Neural progenitor cell (in vitro differentiated cells): Measurements from ENCODE around the gene PACS1. TPM values are rescaled to one million over a fixed set of nuclear protein-coding genes. Genes with fewer than 3 reads are reported as not detected.

Source experiments
- DNase-seq: peaks from one replicate; pipeline ENCODE4 v3.0.0-alpha.2; 2016; ENCODE audit warnings: low spot score
- H2AFZ ChIP-seq: fragments of 200-600 bp; sonication (generic); replicated peaks from 2 replicates; pipeline ENCODE4 v1.6.1; 2016; ENCODE audit warnings: antibody characterized with exemption
- H3F3A ChIP-seq: fragments of 200-600 bp; sonication (generic); 2 replicates; pipeline ENCODE4 v1.6.1; 2016; ENCODE audit warnings: antibody characterized with exemption, low read depth
- H3K27ac ChIP-seq: fragments of 200-600 bp; sonication (generic); 2 replicates; pipeline ENCODE4 v1.5.1; 2016; ENCODE audit warnings: mild to moderate bottlenecking
- H3K27me3 ChIP-seq: fragments of 200-600 bp; sonication (generic); 2 replicates; pipeline ENCODE4 v1.6.1; 2016; ENCODE audit warnings: mild to moderate bottlenecking, moderate library complexity
- H3K36me3 ChIP-seq: fragments of 200-600 bp; sonication (generic); 2 replicates; pipeline ENCODE4 v1.5.1; 2016
- H3K4me1 ChIP-seq: fragments of 200-600 bp; sonication (generic); 2 replicates; pipeline ENCODE4 v1.6.1; 2016; ENCODE audit warnings: mixed run types
- H3K4me2 ChIP-seq: fragments of 200-600 bp; sonication (generic); 2 replicates; pipeline ENCODE4 v1.6.1; 2016
- H3K4me3 ChIP-seq: fragments of 200-600 bp; sonication (generic); 2 replicates; pipeline ENCODE4 v1.5.1; 2016
- H3K79me2 ChIP-seq: fragments of 200-600 bp; sonication (generic); 2 replicates; pipeline ENCODE4 v1.6.1; 2016; ENCODE audit warnings: low read depth
- H3K9ac ChIP-seq: fragments of 200-600 bp; sonication (generic); 2 replicates; pipeline ENCODE4 v1.6.1; 2016
- H3K9me3 ChIP-seq: fragments of 200-600 bp; sonication (generic); 2 replicates; pipeline ENCODE4 v1.5.1; 2016; ENCODE audit warnings: low read depth
- H4K20me1 ChIP-seq: fragments of 200-600 bp; sonication (generic); 2 replicates; pipeline ENCODE4 v1.6.1; 2016; ENCODE audit warnings: low read depth
- H3K27ac Mint-ChIP-seq: 3 replicates; pipeline ENCODE4 v1.8.0; 2021; ENCODE audit warnings: mixed read lengths
- H3K27me3 Mint-ChIP-seq: 2 replicates; pipeline ENCODE4 v1.8.0; 2022; ENCODE audit warnings: low read depth, mild to moderate bottlenecking, inconsistent platforms, moderate library complexity, mixed read lengths; ENCODE audit not compliant: insufficient read depth
- H3K36me3 Mint-ChIP-seq: 3 replicates; pipeline ENCODE4 v1.8.0; 2021; ENCODE audit warnings: mixed read lengths
- H3K4me1 Mint-ChIP-seq: 3 replicates; pipeline ENCODE4 v1.8.0; 2021; ENCODE audit warnings: mixed read lengths
- H3K4me3 Mint-ChIP-seq: 3 replicates; pipeline ENCODE4 v1.8.0; 2021; ENCODE audit warnings: mild to moderate bottlenecking, moderate library complexity, mixed read lengths
- H3K9me3 Mint-ChIP-seq: 3 replicates; pipeline ENCODE4 v1.8.0; 2020; ENCODE audit warnings: mixed read lengths
- CTCF ChIP-seq: fragments of 200-600 bp; sonication (generic); IDR thresholded peaks from 2 replicates; pipeline ENCODE4 v1.5.1; 2017; ENCODE audit warnings: antibody characterized with exemption, mild to moderate bottlenecking
- EZH2 ChIP-seq: fragments of 200-600 bp; sonication (generic); IDR thresholded peaks from 2 replicates; pipeline ENCODE4 v1.6.1; 2017; ENCODE audit warnings: antibody characterized with exemption, mild to moderate bottlenecking, moderate library complexity
- EZH2phosphoT487 ChIP-seq: fragments of 200-600 bp; sonication (generic); IDR thresholded peaks from 2 replicates; pipeline ENCODE4 v1.6.1; 2017; ENCODE audit warnings: antibody characterized with exemption
- total RNA-seq: library from RNA; depleted of rRNA; stranded (reverse); fragments of >200 nt; gene quantifications from 2 replicates; pipeline ENCODE4 v1.2.3, GENCODE V29; 2015; ENCODE audit warnings: low replicate concordance

Gene PACS1
- total RNA-seq, 1 donor from 2014 or later: 13.4 TPM

GRCh38 chr11:66157182-66157864 lies 87.3 kb downstream of the PACS1 start:
- Histone ChIP-seq H2AFZ (no peak overlapping the region), H4K20me1 (no peaks in the 10 kb centered on the region), H3K79me2 (no peaks in the 10 kb centered on the region), H3K9ac (no peak overlapping the region), H3K4me3 (no peak overlapping the region), H3K9me3 (no peaks in the 10 kb centered on the region), H3K36me3 (no peaks in the 10 kb centered on the region), H3F3A (no peaks in the 10 kb centered on the region), H3K27me3 (no peaks in the 10 kb centered on the region), H3K27ac (no peak overlapping the region), H3K4me1 (no peaks in the 10 kb centered on the region), H3K4me2 (no peak overlapping the region)
- Mint-ChIP-seq H3K4me3 (no peak overlapping the region), H3K36me3 (no peaks in the 10 kb centered on the region), H3K9me3 (no peaks in the 10 kb centered on the region), H3K4me1 (no peaks in the 10 kb centered on the region), H3K27ac (no peak overlapping the region), H3K27me3 (no peaks in the 10 kb centered on the region)
- DNase-seq: no peak
- TF ChIP-seq EZH2: no peak
- TF ChIP-seq CTCF: no peak

GRCh38 chr11:66158156-66158555 lies 88.1 kb downstream of the PACS1 start:
- Histone ChIP-seq H3F3A (no peaks in the 10 kb centered on the region), H3K9ac (no peak overlapping the region), H3K79me2 (no peaks in the 10 kb centered on the region), H2AFZ (no peak overlapping the region), H3K4me1 (no peaks in the 10 kb centered on the region), H3K36me3 (no peaks in the 10 kb centered on the region), H3K27me3 (no peaks in the 10 kb centered on the region), H4K20me1 (no peaks in the 10 kb centered on the region), H3K4me2 (no peak overlapping the region), H3K4me3 (no peak overlapping the region), H3K27ac (no peak overlapping the region), H3K9me3 (no peaks in the 10 kb centered on the region)
- no peaks in the 10 kb centered on the region for H3K4me1 Mint-ChIP-seq
- no peaks in the 10 kb centered on the region for H3K9me3 Mint-ChIP-seq
- no peak for TF ChIP-seq EZH2
- TF ChIP-seq CTCF: no peak
- TF ChIP-seq EZH2phosphoT487: no peak
- no peak overlapping the region for H3K4me3 Mint-ChIP-seq
- no peaks in the 10 kb centered on the region for H3K27me3 Mint-ChIP-seq
- no peaks in the 10 kb centered on the region for H3K36me3 Mint-ChIP-seq
- no peak for DNase-seq
- no peak overlapping the region for H3K27ac Mint-ChIP-seq

GRCh38 chr11:66159324-66159984 lies 89.4 kb downstream of the PACS1 start:
- Mint-ChIP-seq H3K4me1 (no peaks in the 10 kb centered on the region), H3K27ac (no peak overlapping the region), H3K36me3 (no peaks in the 10 kb centered on the region), H3K27me3 (no peaks in the 10 kb centered on the region), H3K4me3 (no peak overlapping the region), H3K9me3 (no peaks in the 10 kb centered on the region)
- Histone ChIP-seq H3K9ac (no peak overlapping the region), H3K27me3 (no peaks in the 10 kb centered on the region), H3K4me3 (no peak overlapping the region), H3K36me3 (no peaks in the 10 kb centered on the region), H2AFZ (no peak overlapping the region), H3K79me2 (no peaks in the 10 kb centered on the region), H3K27ac (no peak overlapping the region), H4K20me1 (no peaks in the 10 kb centered on the region), H3K4me1 (no peaks in the 10 kb centered on the region), H3K9me3 (no peaks in the 10 kb centered on the region), H3K4me2 (no peak overlapping the region), H3F3A (no peaks in the 10 kb centered on the region)
- DNase-seq: no peak
- TF ChIP-seq EZH2phosphoT487: no peak
- no peak for TF ChIP-seq EZH2
- TF ChIP-seq CTCF: no peak
